K562 (cell line): ENCODE measurements around the gene RABEPK. TPM values are rescaled to one million over a fixed set of nuclear protein-coding genes. Genes with fewer than 3 reads are reported as not detected.
A peak's percentile ranks its signal among the peaks of the same experiment; 100 is the strongest.
"Not testable (repeated sequence)": the region's sequence is repeated elsewhere in the genome, so short reads cannot be mapped to it uniquely, and the experiment has no call there.

ENCODE experiments used
- ATAC-seq: fragments of 200-7000 bp; cut with Tn5 transposase; 3 replicates; pipeline ENCODE4 v1.9.1; 2020; ENCODE audit warnings: moderate library complexity
- BruUV-seq: library from RNA; stranded (reverse); fragments of 400-500 nt; replicated peaks from 2 replicates; lab custom pipeline; 2021; lab: Mats Ljungman, UMichigan
- CTCF ChIA-PET: fragments of 300-600 bp; formaldehyde crosslinking; extraction: SDS; loops from one replicate; lab custom pipeline; 2021; ENCODE audit warnings: low intra/inter-chr PET ratio; lab: Yijun Ruan, JAX
- POLR2A ChIA-PET: fragments of 300-600, 350-650 bp; sonication (Branson Sonifier 250); formaldehyde crosslinking; extraction: SDS; loops from one replicate; lab custom pipeline; 2021; ENCODE audit warnings: antibody characterized with exemption, inconsistent platforms; lab: Yijun Ruan, JAX
- DNase-seq, 4 experiments: peaks; one replicate each; pipeline versions ENCODE4 v3.0.0 to v3.0.0-alpha.2; 2011 to 2018; ENCODE audit warnings: low spot score in 3 of 4, mixed read lengths in 3 of 4; ENCODE audit errors: extremely low read depth in 1 of 4
- FAIRE-seq: peaks from 2 replicates; lab custom pipeline; 2011; peaks lifted over from hg19 to GRCh38; lab: Jason Lieb, UNC
- H2AFZ ChIP-seq: 2 replicates; pipeline ENCODE4 v1.6.0; 2011; ENCODE audit warnings: low read depth, low read length, control low read depth, inconsistent platforms
- H3K27ac ChIP-seq: fragments of 200-600 bp; 3 replicates; pipeline ENCODE4 v1.8.0; 2011; ENCODE audit warnings: low read depth, mild to moderate bottlenecking, control low read depth, inconsistent platforms, low read length, moderate library complexity, mixed read lengths; ENCODE audit errors: extremely low read depth
- H3K27me3 ChIP-seq, 2 experiments: fragments of 300-600 bp in 1 of 2; 2 replicates in 1 of 2; 3 replicates in 1 of 2; pipeline versions ENCODE4 v1.6.0 to v1.8.0; 2011; ENCODE audit warnings: inconsistent platforms in 2 of 2, low read length in 2 of 2, mild to moderate bottlenecking in 1 of 2, mixed read lengths in 1 of 2, moderate library complexity in 1 of 2; ENCODE audit not compliant: control insufficient read depth in 2 of 2, insufficient read depth in 2 of 2
- H3K36me3 ChIP-seq: fragments of 300-600 bp; 3 replicates; pipeline ENCODE4 v1.8.0; 2011; ENCODE audit warnings: mild to moderate bottlenecking, low read length, inconsistent platforms; ENCODE audit not compliant: control insufficient read depth, insufficient read depth
- H3K4me1 ChIP-seq, 2 experiments: fragments of 200-600 bp in 1 of 2; replicated peaks in 1 of 2; 2 replicates in 1 of 2; 3 replicates in 1 of 2; pipeline versions ENCODE4 v1.5.1 to v1.8.0; 2011; ENCODE audit warnings: inconsistent platforms in 2 of 2, low read length in 2 of 2, mild to moderate bottlenecking in 1 of 2, mixed read lengths in 1 of 2, moderate library complexity in 1 of 2; ENCODE audit not compliant: control insufficient read depth in 2 of 2, insufficient read depth in 2 of 2
- H3K4me2 ChIP-seq: 2 replicates; pipeline ENCODE4 v1.6.1; 2011; ENCODE audit warnings: low read length, control low read depth, inconsistent platforms, mixed read lengths; ENCODE audit not compliant: insufficient read depth
- H3K4me3 ChIP-seq: fragments of 200-600 bp; sonication (generic), shearing (Covaris generic); 2 replicates; pipeline ENCODE4 v1.5.1; 2016; ENCODE audit warnings: control low read depth, inconsistent platforms
- H3K79me2 ChIP-seq: fragments of 200-600 bp; 3 replicates; pipeline ENCODE4 v1.8.0; 2011; ENCODE audit warnings: low read length, inconsistent platforms; ENCODE audit not compliant: control insufficient read depth, insufficient read depth
- H3K9ac ChIP-seq, 2 experiments: 2 replicates each; pipeline versions ENCODE4 v1.6.0 to v1.6.1; 2011; ENCODE audit warnings: low read depth in 2 of 2, low read length in 2 of 2, control low read depth in 1 of 2, inconsistent platforms in 1 of 2, mild to moderate bottlenecking in 1 of 2, mixed read lengths in 1 of 2; ENCODE audit not compliant: insufficient read depth in 1 of 2
- H3K9me1 ChIP-seq: one replicate; pipeline ENCODE4 v1.6.0; 2011; ENCODE audit warnings: inconsistent platforms, mild to moderate bottlenecking, low read length, moderate library complexity; ENCODE audit not compliant: control insufficient read depth, insufficient read depth
- H3K9me3 ChIP-seq: replicated peaks from 2 replicates; pipeline ENCODE4 v1.5.1; 2011; ENCODE audit warnings: low read depth, low read length, inconsistent platforms; ENCODE audit not compliant: control insufficient read depth, insufficient read depth
- H4K20me1 ChIP-seq: replicated peaks from 2 replicates; pipeline ENCODE4 v1.6.1; 2011; ENCODE audit warnings: low read length, inconsistent platforms, mixed read lengths; ENCODE audit not compliant: control insufficient read depth, insufficient read depth
- CBFA2T3 ChIP-seq: fragments of 450-650 bp; IDR thresholded peaks from 2 replicates; pipeline ENCODE4 v1.6.1; 2017
- KAT7 ChIP-seq: sonication (generic); formaldehyde crosslinking; IDR thresholded peaks from 2 replicates; pipeline ENCODE4 v1.8.0; 2022; ENCODE audit warnings: missing genetic modification reagents, mild to moderate bottlenecking, borderline replicate concordance
- TEAD4 ChIP-seq, 2 experiments: sonication (generic) in 1 of 2; formaldehyde crosslinking in 1 of 2; IDR thresholded peaks; 2 replicates each; pipeline versions ENCODE4 v1.6.1 to v1.8.0; 2012 to 2022; ENCODE audit warnings: borderline replicate concordance in 1 of 2, inconsistent platforms in 1 of 2, low read length in 1 of 2, mild to moderate bottlenecking in 1 of 2, missing genetic modification reagents in 1 of 2
- WGBS: fragments of 100-300 bp; shearing (Covaris generic); methylation state at CpG from one replicate; pipeline ENCODE4 v1.1.6; 2016; ENCODE audit warnings: low coverage, mixed read lengths; ENCODE audit not compliant: insufficient coverage; ENCODE audit errors: missing lambda C conversion rate; 5-methylcytosine and 5-hydroxymethylcytosine counted together
- in situ Hi-C: fragments of 300-500 bp; cut with MboI; formaldehyde crosslinking; loops from 4 replicates; pipeline ENCODE4 v1.15.0; 2018; ENCODE audit warnings: inconsistent platforms, mixed read lengths
- intact Hi-C: fragments of 100-400 bp; cut with micrococcal nuclease; formaldehyde crosslinking; loops from 2 replicates; pipeline ENCODE4 v1.14.2; 2022
- polyA plus RNA-seq, 8 experiments: library from polyadenylated mRNA; depleted of rRNA in 4 of 8; stranded (reverse) in 5 of 8; unstranded in 3 of 8; fragments of >200 nt; fragmentation: Nextera tagmentation in 2 of 8; fragmentation: Illumina TruSeq in 1 of 8; extraction: Ambion mirVana in 2 of 8; extraction: Trizol in 1 of 8; gene quantifications; 2 replicates each; pipeline versions ENCODE4 v1.2.1 to v1.2.3, GENCODE V29; 2011 to 2014; ENCODE audit warnings: inconsistent platforms in 1 of 8, missing spikeins in 1 of 8
- total RNA-seq, 7 experiments: library from RNA; depleted of rRNA in 6 of 7; stranded (reverse); fragments of >200 nt in 6 of 7; fragmentation: Illumina TruSeq in 2 of 7; extraction: Trizol in 2 of 7; gene quantifications; 2 replicates each; pipeline versions ENCODE4 v1.2.1 to v1.2.3, GENCODE V29; 2011 to 2021; ENCODE audit warnings: low replicate concordance in 1 of 7

Gene RABEPK
- total and polyA plus RNA-seq, 9 of the 15 experiments (the other 6 are each of a cell fraction or from before 2014, with no cell fraction given) = 38.3 to 113 (median 52.8) TPM

- no peak for TF ChIP-seq TEAD4 (IDR thresholded peaks at IDR 0.05; ENCODE audit: low read length)
- 0 out of 2 replicates have a peak, but pooled peaks have one; percentile 64 for TF ChIP-seq TEAD4 (CRISPR knock-in tag; IDR thresholded peaks at IDR 0.05; ENCODE audit: borderline replicate concordance)
- 0 out of 2 replicates have a peak, but pooled peaks have one; percentile 2 for TF ChIP-seq KAT7 (CRISPR knock-in tag)
- TF ChIP-seq CBFA2T3 = peak; percentile 65
These were observed 62.1 kb downstream of the RABEPK start (continued) for GRCh38 chr9:125262294-125262991.

- CTCF ChIA-PET, H2AFZ ChIP-seq, BruUV-seq, DNase-seq, H3K27me3 ChIP-seq, H4K20me1 ChIP-seq, FAIRE-seq, H3K9ac ChIP-seq, ATAC-seq, H3K9me3 ChIP-seq, H3K9me1 ChIP-seq, H3K4me3 ChIP-seq: not testable (repeated sequence)
- POLR2A ChIA-PET = interaction anchor here (1.1 to 4.0 kb wide), 3 partner anchors 9 to 23 kb away, joined by 3 to 22 read pairs (median 6); partner anchors contain the start of gene HSPA5
- H3K4me2 ChIP-seq = peak overlapping the region; percentile 55; the same call in 1 of the 2 replicates
- H3K36me3 ChIP-seq = peaks cover 37% of the 10 kb centered on the region; the same call in 1 of the 3 replicates
- intact Hi-C loops = loop anchor here (5.0 kb wide), 1 partner anchor 73 kb away; no protein-coding TSS in a partner anchor
- H3K27ac ChIP-seq = peak overlapping the region; percentile 32; the same call in 1 of the 3 replicates
- in situ Hi-C loops = loop anchor here (25.0 kb wide), 1 partner anchor 1223 kb away; no protein-coding TSS in a partner anchor
- WGBS = 91% methylated on average over 7 of the region's 7 CpGs
- H3K79me2 ChIP-seq = peaks cover 74% of the 10 kb centered on the region
- peaks cover 23 to 31% of the 10 kb centered on the region in 2 experiments; a peak in 4 of 5 replicates for H3K4me1 ChIP-seq
These were observed 63.7 kb downstream of the RABEPK start for GRCh38 chr9:125264068-125264467.
